Fibroblast of lung (primary cell): ENCODE results near the gene MFSD12. TPM values are rescaled to one million over a fixed set of nuclear protein-coding genes. Genes with fewer than 3 reads are reported as not detected.

Experiments
- DNase-seq, 2 donors: peaks; one replicate each; pipeline versions ENCODE4 v3.0.0 to v3.0.0-alpha.2; 2010; ENCODE audit warnings: low read depth in 2 of 2
- H2AFZ ChIP-seq: 2 replicates; pipeline ENCODE4 v1.5.1; 2012; ENCODE audit warnings: low read length, control low read depth, inconsistent platforms
- H3K27ac ChIP-seq: 2 replicates; pipeline ENCODE4 v1.5.1; 2011; ENCODE audit warnings: low read length, control low read depth; ENCODE audit not compliant: insufficient read depth
- H3K27me3 ChIP-seq: 2 replicates; pipeline ENCODE4 v1.5.1; 2011; ENCODE audit warnings: mild to moderate bottlenecking, low read length; ENCODE audit not compliant: control insufficient read depth, insufficient read depth
- H3K36me3 ChIP-seq: 2 replicates; pipeline ENCODE4 v1.5.1; 2011; ENCODE audit warnings: low read length; ENCODE audit not compliant: control insufficient read depth, insufficient read depth
- H3K4me1 ChIP-seq: 2 replicates; pipeline ENCODE4 v1.5.1; 2011; ENCODE audit warnings: low read length; ENCODE audit not compliant: control insufficient read depth, insufficient read depth; ENCODE audit errors: extremely low read depth
- H3K4me2 ChIP-seq: 2 replicates; pipeline ENCODE4 v1.5.1; 2011; ENCODE audit warnings: low read length, control low read depth; ENCODE audit not compliant: insufficient read depth; ENCODE audit errors: extremely low read depth
- H3K4me3 ChIP-seq, 4 experiments: fragments of 200-600 bp in 1 of 4; sonication (generic) in 1 of 4; replicated peaks in 1 of 4; 2 replicates each; pipeline ENCODE4 v1.5.1; 2011 to 2016; ENCODE audit warnings: low read length in 4 of 4, low read depth in 3 of 4, mild to moderate bottlenecking in 3 of 4, control low read depth in 2 of 4, inconsistent platforms in 1 of 4, mixed read lengths in 1 of 4; ENCODE audit not compliant: insufficient read depth in 1 of 4; ENCODE audit errors: control extremely low read depth in 1 of 4
- H3K79me2 ChIP-seq: 2 replicates; pipeline ENCODE4 v1.5.1; 2012; ENCODE audit warnings: mild to moderate bottlenecking, low read length, inconsistent platforms; ENCODE audit not compliant: control insufficient read depth, insufficient read depth
- H3K9ac ChIP-seq: 2 replicates; pipeline ENCODE4 v1.5.1; 2011; ENCODE audit warnings: mild to moderate bottlenecking, low read length, control low read depth; ENCODE audit not compliant: insufficient read depth
- H3K9me3 ChIP-seq: 2 replicates; pipeline ENCODE4 v1.5.1; 2012; ENCODE audit warnings: low read depth, low read length; ENCODE audit not compliant: control insufficient read depth, insufficient read depth
- H4K20me1 ChIP-seq: 2 replicates; pipeline ENCODE4 v1.5.1; 2011; ENCODE audit warnings: low read length; ENCODE audit not compliant: control insufficient read depth, insufficient read depth; ENCODE audit errors: extremely low read depth
- EZH2 ChIP-seq: IDR thresholded peaks from 2 replicates; pipeline ENCODE4 v1.5.1; 2012; ENCODE audit warnings: low read length, control low read depth, mild to moderate bottlenecking; ENCODE audit errors: missing control alignments
- polyA plus RNA-seq, 2 donors: library from polyadenylated mRNA; depleted of rRNA in 1 of 2; stranded (reverse) in 1 of 2; unstranded in 1 of 2; fragments of >200 nt; gene quantifications; 2 replicates each; pipeline ENCODE4 v1.2.1, GENCODE V29; 2011 to 2012; ENCODE audit warnings: missing spikeins in 1 of 2
- total RNA-seq: library from RNA; depleted of rRNA; stranded (reverse); fragments of >200 nt; gene quantifications from 2 replicates; pipeline ENCODE4 v1.2.1, GENCODE V29; 2014
- TF ChIP-seq, protein P1 (sequence below), 2 donors: IDR thresholded peaks in 1 of 2; conservative IDR thresholded peaks in 1 of 2; 1 replicate in 1 of 2; 2 replicates in 1 of 2; pipeline ENCODE4 v1.5.1; 2011 to 2012; ENCODE audit warnings: low read length in 2 of 2, control low read depth in 1 of 2, inconsistent platforms in 1 of 2, low read depth in 1 of 2, mild to moderate bottlenecking in 1 of 2

Gene MFSD12
- total and polyA plus RNA-seq, 2 donors (not counting 1 experiment from before 2014, with no cell fraction given), result 20.6 to 79.9 TPM

DNA sequence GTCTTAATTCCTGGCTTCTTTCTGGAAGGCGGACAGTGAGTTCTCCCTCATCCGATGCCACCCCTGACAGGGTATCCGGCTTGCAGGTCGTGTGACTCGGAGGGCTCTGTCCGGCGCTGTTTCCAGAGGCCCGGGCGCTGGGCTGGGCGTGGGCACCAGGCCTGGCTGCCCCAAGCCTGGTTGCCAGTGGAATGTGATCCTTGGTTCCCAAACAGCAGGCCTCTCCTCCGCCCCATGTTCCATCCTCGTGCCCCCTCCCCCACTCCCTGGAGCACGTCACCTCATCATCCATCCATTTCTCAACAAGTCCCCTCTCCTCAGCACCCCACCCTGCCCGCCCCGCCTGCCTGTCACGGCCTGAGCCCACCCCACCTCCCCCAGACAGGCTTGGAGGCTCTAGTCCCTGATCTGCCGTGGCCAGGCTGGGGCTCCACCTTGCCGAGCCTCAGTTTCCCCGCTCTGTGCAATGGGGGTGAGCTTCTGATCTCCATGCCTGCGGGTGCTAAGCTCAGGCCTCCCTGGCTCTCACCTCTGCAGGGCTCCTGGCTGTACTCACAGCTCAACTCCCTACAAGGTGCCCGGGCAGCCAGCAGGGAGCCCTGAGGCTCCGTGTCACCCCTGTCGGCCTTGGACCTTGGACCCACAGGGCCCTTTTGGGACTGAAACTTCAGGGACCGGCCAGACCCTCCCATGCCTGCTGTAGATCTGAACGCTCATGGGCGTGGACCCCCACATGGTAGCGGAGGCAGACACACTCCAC is 47.0 kb upstream of the MFSD12 start:
- TF ChIP-seq, protein P1, sequence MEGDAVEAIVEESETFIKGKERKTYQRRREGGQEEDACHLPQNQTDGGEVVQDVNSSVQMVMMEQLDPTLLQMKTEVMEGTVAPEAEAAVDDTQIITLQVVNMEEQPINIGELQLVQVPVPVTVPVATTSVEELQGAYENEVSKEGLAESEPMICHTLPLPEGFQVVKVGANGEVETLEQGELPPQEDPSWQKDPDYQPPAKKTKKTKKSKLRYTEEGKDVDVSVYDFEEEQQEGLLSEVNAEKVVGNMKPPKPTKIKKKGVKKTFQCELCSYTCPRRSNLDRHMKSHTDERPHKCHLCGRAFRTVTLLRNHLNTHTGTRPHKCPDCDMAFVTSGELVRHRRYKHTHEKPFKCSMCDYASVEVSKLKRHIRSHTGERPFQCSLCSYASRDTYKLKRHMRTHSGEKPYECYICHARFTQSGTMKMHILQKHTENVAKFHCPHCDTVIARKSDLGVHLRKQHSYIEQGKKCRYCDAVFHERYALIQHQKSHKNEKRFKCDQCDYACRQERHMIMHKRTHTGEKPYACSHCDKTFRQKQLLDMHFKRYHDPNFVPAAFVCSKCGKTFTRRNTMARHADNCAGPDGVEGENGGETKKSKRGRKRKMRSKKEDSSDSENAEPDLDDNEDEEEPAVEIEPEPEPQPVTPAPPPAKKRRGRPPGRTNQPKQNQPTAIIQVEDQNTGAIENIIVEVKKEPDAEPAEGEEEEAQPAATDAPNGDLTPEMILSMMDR (conservative IDR thresholded peaks at IDR 0.05 in 1 of 2, IDR thresholded peaks at IDR 0.05 in 1 of 2; ENCODE audit: low read depth in 1 of 2, low read length in 2 of 2), result no peak
- no peak for TF ChIP-seq EZH2
- H3K4me2 ChIP-seq, result no peak overlapping the region

DNA sequence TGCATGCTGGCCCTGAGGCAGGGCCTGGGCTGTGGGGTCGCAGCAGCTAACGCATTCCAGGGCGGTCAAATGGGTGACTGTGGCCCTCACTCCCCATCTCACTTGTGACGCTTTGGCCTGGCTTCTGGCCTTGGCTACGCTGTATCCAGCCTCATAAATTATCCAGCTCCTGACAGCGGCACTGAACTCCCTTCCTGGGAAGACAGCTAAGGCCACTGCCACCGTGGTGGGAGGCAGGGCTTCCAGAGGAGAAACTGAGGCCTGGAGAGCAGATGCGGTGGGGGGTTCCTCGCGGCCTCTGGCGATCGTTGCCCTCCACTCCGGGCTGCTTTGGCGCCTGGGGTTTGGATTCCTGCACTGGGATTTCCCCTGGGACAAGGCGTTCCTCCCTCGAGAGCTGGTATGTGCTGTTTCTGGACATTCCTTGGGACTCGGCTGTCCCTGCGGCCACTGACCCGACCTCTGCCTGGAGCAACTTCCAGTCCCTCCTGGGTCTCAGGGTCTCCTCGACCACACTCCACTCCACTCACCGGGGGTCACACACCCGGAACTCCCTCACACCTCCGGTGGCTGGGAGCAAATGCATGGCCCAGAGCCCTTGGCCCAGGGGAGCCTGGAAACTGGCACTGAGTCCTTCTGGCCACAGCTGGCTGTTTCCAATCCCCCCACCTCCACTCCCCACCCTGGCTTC is 45.9 kb upstream of the MFSD12 start:
- no peak for TF ChIP-seq EZH2
- TF ChIP-seq, protein P1 (conservative IDR thresholded peaks at IDR 0.05 in 1 of 2, IDR thresholded peaks at IDR 0.05 in 1 of 2; ENCODE audit: low read depth in 1 of 2, low read length in 2 of 2), result no peak
- Histone ChIP-seq H3K79me2 (no peaks in the 10 kb centered on the region), H3K27me3 (no peaks in the 10 kb centered on the region), H3K4me3 (no peak overlapping the region), H3K9ac (no peak overlapping the region), H4K20me1 (no peaks in the 10 kb centered on the region), H2AFZ (no peak overlapping the region), H3K9me3 (no peaks in the 10 kb centered on the region), H3K4me1 (peaks cover 9% of the 10 kb centered on the region), H3K4me2 (no peak overlapping the region), H3K27ac (no peak overlapping the region), H3K36me3 (peaks cover 2% of the 10 kb centered on the region)
- no peak for DNase-seq

More for the DNA sequence above, 47.0 kb upstream of the MFSD12 start:
- no peak for DNase-seq
- no peak overlapping the region for H3K9ac ChIP-seq
- no peak overlapping the region for H3K27ac ChIP-seq
- peaks cover 2% of the 10 kb centered on the region for H3K36me3 ChIP-seq
- no peaks in the 10 kb centered on the region for H3K79me2 ChIP-seq
- H4K20me1 ChIP-seq, result no peaks in the 10 kb centered on the region
- H3K4me1 ChIP-seq, result peaks cover 9% of the 10 kb centered on the region
- H2AFZ ChIP-seq, result no peak overlapping the region
- no peak overlapping the region for H3K4me3 ChIP-seq
- no peaks in the 10 kb centered on the region for H3K9me3 ChIP-seq
- no peaks in the 10 kb centered on the region for H3K27me3 ChIP-seq

DNA sequence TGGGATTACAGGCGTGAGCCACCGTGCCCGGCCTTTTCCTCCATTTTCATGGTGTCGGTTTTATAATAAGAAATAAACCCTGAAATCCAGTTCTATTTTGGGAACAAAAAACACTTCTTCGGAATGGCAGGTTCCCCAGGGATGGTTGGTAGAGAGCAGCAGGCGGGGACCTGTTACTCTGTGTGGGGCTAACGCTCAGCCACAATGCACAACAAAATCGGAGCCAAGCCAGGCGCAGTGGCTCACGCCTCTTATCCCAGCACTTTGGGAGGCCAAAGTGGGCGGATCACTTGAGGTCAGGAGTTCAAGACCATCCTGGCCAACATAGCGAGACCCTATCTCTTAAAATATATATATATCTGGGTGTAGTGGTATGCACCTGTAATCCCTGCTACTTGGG is 43.6 kb upstream of the MFSD12 start:
- Histone ChIP-seq H2AFZ (no peak overlapping the region), H3K4me2 (no peak overlapping the region), H4K20me1 (no peaks in the 10 kb centered on the region), H3K36me3 (peaks cover 2% of the 10 kb centered on the region), H3K27me3 (no peaks in the 10 kb centered on the region), H3K9me3 (no peaks in the 10 kb centered on the region), H3K79me2 (no peaks in the 10 kb centered on the region), H3K4me1 (peaks cover 5% of the 10 kb centered on the region), H3K9ac (no peak overlapping the region), H3K4me3 (no peak overlapping the region), H3K27ac (no peak overlapping the region)
- DNase-seq, result no peak
- TF ChIP-seq EZH2, result no peak
- TF ChIP-seq, protein P1 (conservative IDR thresholded peaks at IDR 0.05 in 1 of 2, IDR thresholded peaks at IDR 0.05 in 1 of 2; ENCODE audit: low read depth in 1 of 2, low read length in 2 of 2), result no peak
